Measurements from ENCODE around the gene ABHD6. TPM values are rescaled to one million over a fixed set of nuclear protein-coding genes. Genes with fewer than 3 reads are reported as not detected.

ABHD6 gene
- total RNA-seq, 2 experiments from 2014 or later, result 3.9 to 4.1 TPM

DNA sequence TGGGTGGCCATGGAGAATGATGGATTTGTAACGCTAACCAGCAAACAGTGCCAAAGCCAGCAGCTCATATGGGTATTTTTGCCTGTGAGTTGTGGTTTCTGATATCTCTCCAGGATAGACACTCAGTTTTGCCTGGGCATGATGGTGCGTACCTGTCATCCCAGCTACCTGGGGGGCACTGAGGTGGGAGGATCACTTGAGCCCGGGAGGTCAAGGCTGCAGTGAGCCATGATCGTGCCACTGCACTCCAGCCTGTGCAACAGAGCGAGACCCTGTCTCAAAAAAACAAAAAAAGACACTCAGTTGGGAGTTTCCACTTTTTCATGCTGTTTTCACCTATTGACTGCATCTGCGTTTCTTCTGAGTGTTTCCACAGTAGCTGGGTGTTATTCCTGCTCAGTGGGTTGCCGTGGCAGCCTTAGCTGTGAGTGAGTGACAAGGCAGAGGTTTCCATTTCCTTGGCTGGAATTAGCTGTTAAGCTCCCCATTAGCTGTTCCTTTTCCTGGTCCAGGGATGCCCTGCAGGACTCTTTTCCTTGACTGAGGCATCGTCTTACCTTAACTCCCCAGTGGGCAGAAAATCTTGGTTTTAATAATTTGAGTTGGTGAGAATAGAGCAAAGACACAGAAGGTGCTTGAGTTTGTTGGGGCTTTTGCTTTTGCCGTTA, 54.2 kb downstream of the ABHD6 start:
- ChIA-PET POLR2A (no interaction called here), CTCF (interaction anchor here (0.8 kb wide), 1 partner anchor 283 kb away, joined by 4 read pairs; no protein-coding TSS in a partner anchor)
- intact Hi-C loops (cut with micrococcal nuclease), result no loop called here
- Mint-ChIP-seq H3K9me3 (peaks cover 4% of the 10 kb centered on the region), H3K27ac (no peak overlapping the region), H3K4me1 (ENCODE audit: low read depth) (no peaks in the 10 kb centered on the region), H3K4me3 (no peak overlapping the region), H3K36me3 (peaks cover 4% of the 10 kb centered on the region), H3K27me3 (no peaks in the 10 kb centered on the region)
- DNase-seq, result no peak

DNA sequence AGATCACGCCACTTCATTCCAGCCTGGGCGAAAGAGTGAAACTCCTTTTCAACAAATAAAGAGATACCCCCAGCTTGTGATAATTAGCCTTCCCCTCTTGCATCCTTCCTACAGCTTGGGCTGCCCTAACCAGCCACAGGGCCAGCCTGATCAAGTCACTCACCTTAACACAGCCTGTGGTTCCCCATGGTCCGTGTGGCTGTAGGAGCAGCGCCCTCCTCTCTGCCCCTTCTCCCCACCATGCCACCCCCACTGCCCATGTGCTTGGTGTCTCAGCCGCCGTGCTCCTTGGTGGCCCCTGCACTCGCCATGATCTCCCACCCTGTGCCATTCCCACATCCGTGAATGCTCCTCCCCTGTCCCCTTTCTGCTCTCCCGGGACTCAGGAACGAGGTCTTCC, 55.3 kb downstream of the ABHD6 start:
- ChIA-PET CTCF (interaction anchor here (0.8 kb wide), 1 partner anchor 284 kb away, joined by 4 read pairs; no protein-coding TSS in a partner anchor), POLR2A (no interaction called here)
- H3K4me1 Mint-ChIP-seq (ENCODE audit: low read depth), result no peaks in the 10 kb centered on the region
- no peaks in the 10 kb centered on the region for H3K27me3 Mint-ChIP-seq
- peaks cover 4% of the 10 kb centered on the region for H3K36me3 Mint-ChIP-seq
- no peak for DNase-seq
- H3K27ac Mint-ChIP-seq, result no peak overlapping the region
- H3K9me3 Mint-ChIP-seq, result peaks cover 4% of the 10 kb centered on the region
- intact Hi-C loops (cut with micrococcal nuclease), result no loop called here
- no peak overlapping the region for H3K4me3 Mint-ChIP-seq

DNA sequence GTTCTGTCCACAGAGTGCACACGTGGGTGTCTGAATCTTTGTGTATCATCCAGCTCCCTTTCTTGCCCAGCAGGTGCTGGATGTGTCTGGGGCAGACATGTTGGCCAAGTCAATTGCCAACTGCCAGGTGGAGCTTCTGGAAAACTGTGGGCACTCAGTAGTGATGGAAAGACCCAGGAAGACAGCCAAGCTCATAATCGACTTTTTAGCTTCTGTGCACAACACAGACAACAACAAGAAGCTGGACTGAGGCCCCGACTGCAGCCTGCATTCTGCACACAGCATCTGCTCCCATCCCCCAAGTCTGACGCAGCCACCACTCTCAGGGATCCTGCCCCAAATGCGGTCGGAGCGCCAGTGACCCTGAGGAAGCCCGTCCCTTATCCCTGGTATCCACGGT, 55.9 kb downstream of the ABHD6 start:
- intact Hi-C loops (cut with micrococcal nuclease), result no loop called here
- Mint-ChIP-seq H3K4me3 (no peak overlapping the region), H3K27ac (no peak overlapping the region), H3K4me1 (ENCODE audit: low read depth) (no peaks in the 10 kb centered on the region), H3K27me3 (peaks cover 6% of the 10 kb centered on the region), H3K9me3 (peaks cover 4% of the 10 kb centered on the region), H3K36me3 (peaks cover 4% of the 10 kb centered on the region)
- CTCF ChIA-PET, result interaction anchor here (1.0 kb wide), 1 partner anchor 13 kb away, joined by 4 read pairs; the partner anchor contains the start of genes HTD2 and RPP14
- no peak for DNase-seq
- POLR2A ChIA-PET, result no interaction called here

DNA sequence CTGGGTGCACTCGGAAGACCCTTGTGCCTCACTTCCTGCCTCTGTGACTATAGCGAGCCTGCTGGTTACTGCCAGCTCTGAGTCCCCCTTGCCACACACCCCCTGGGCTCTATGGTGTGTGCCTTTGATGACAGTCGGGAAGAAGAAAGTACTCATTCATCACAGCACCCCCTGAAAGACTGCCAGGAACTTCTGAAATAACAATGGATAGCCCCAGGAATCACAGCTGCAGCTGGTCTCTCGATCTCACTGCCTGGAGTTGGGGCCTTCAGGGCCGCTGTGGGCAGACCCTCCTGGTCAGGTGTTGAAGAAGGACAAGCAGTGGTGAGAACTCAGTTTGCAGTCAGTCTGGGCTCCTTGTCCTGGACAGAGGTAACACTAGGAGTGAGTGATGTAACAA, 58.7 kb downstream of the ABHD6 start:
- Mint-ChIP-seq H3K27ac (no peak overlapping the region), H3K27me3 (peaks cover 14% of the 10 kb centered on the region), H3K4me1 (ENCODE audit: low read depth) (no peaks in the 10 kb centered on the region), H3K36me3 (peaks cover 4% of the 10 kb centered on the region), H3K4me3 (no peak overlapping the region), H3K9me3 (peaks cover 4% of the 10 kb centered on the region)
- no peak for DNase-seq
- CTCF ChIA-PET, result interaction anchor here (1.7 kb wide), 1 partner anchor 10 kb away, joined by 7 read pairs; the partner anchor contains the start of genes HTD2 and RPP14
- intact Hi-C loops (cut with micrococcal nuclease), result no loop called here
- POLR2A ChIA-PET, result no interaction called here

DNA sequence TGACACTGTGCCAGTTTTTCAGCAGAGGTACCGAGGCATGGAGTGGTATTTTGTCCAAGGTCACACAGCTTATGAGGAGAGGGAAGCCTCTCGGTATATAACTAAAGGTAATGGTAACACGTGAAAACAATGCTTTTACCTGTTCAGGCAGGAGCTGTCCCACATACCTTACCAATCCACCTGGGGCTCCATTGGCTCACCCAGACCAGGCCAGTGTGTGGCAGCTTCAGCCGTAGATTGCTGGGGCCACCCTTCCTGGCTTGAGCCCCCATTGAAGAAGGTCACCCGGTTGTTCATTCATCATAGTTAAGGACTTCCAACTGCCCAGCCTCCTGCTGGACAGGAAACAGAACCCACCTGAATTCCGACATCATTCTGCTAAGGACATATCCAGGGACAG, 59.3 kb downstream of the ABHD6 start:
- ChIA-PET CTCF (interaction anchor here (1.7 kb wide), 1 partner anchor 10 kb away, joined by 7 read pairs; the partner anchor contains the start of genes HTD2 and RPP14), POLR2A (no interaction called here)
- Mint-ChIP-seq H3K27ac (no peak overlapping the region), H3K36me3 (peaks cover 2% of the 10 kb centered on the region), H3K9me3 (peaks cover 4% of the 10 kb centered on the region), H3K27me3 (peaks cover 19% of the 10 kb centered on the region), H3K4me3 (no peak overlapping the region), H3K4me1 (ENCODE audit: low read depth) (no peaks in the 10 kb centered on the region)
- DNase-seq, result no peak
- intact Hi-C loops (cut with micrococcal nuclease), result no loop called here

DNA sequence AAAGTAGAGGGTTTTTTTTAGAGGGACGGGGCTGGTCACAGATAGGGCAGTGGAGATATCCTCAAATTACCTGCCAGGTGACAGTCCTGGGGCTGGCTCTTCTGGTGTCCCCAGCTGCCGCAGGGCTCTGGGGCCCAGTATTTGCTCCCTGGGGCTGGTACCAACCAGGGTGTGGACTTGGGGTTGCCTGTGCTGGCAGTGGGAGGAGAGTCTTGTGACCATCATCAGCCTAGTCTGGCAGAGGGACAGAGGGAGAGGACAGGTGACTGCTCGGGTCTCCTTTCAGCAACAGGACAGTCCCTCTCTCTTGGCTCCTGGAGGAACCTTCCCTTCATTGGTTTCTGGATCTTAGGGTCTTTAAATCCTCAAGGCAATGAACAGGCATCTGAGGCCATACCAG, 60.6 kb downstream of the ABHD6 start:
- CTCF ChIA-PET, result interaction anchor here (4.8 kb wide), 1 partner anchor 110 kb away, joined by 50 read pairs; no protein-coding TSS in a partner anchor

DNA sequence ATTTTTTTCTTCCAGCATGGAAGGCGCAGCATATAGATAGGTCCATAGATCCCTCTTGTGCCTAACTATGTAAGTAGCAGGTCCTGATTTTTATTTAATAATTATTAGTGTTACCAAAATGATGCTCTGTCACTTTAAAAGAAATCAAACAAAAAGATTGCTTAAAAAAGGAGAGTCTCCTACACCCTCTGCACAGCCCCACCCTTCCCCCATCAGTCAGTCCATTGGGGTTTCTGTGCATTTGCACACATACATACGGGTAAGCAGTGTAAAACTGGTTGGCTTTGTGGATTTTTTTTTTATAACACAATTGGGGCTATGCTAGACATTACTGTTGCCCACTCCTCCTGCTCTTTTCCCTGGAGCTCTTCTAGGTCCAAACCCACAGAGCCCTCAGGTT, 61.5 kb downstream of the ABHD6 start:
- ChIA-PET POLR2A (no interaction called here), CTCF (interaction anchor here (4.8 kb wide), 1 partner anchor 111 kb away, joined by 50 read pairs; no protein-coding TSS in a partner anchor)
- H3K36me3 Mint-ChIP-seq, result peaks cover 1% of the 10 kb centered on the region
- H3K4me3 Mint-ChIP-seq, result no peak overlapping the region
- H3K27me3 Mint-ChIP-seq, result peaks cover 19% of the 10 kb centered on the region
- no peak for DNase-seq
- no peak overlapping the region for H3K27ac Mint-ChIP-seq
- H3K9me3 Mint-ChIP-seq, result peaks cover 4% of the 10 kb centered on the region
- intact Hi-C loops (cut with micrococcal nuclease), result no loop called here
- H3K4me1 Mint-ChIP-seq (ENCODE audit: low read depth), result no peaks in the 10 kb centered on the region

More for the DNA sequence above, 60.6 kb downstream of the ABHD6 start:
- peaks cover 2% of the 10 kb centered on the region for H3K36me3 Mint-ChIP-seq
- no peaks in the 10 kb centered on the region for H3K4me1 Mint-ChIP-seq (ENCODE audit: low read depth)
- POLR2A ChIA-PET, result no interaction called here
- no peak overlapping the region for H3K27ac Mint-ChIP-seq
- H3K4me3 Mint-ChIP-seq, result no peak overlapping the region
- intact Hi-C loops (cut with micrococcal nuclease), result no loop called here
- no peak for DNase-seq
- peaks cover 19% of the 10 kb centered on the region for H3K27me3 Mint-ChIP-seq
- H3K9me3 Mint-ChIP-seq, result peaks cover 4% of the 10 kb centered on the region

DNA sequence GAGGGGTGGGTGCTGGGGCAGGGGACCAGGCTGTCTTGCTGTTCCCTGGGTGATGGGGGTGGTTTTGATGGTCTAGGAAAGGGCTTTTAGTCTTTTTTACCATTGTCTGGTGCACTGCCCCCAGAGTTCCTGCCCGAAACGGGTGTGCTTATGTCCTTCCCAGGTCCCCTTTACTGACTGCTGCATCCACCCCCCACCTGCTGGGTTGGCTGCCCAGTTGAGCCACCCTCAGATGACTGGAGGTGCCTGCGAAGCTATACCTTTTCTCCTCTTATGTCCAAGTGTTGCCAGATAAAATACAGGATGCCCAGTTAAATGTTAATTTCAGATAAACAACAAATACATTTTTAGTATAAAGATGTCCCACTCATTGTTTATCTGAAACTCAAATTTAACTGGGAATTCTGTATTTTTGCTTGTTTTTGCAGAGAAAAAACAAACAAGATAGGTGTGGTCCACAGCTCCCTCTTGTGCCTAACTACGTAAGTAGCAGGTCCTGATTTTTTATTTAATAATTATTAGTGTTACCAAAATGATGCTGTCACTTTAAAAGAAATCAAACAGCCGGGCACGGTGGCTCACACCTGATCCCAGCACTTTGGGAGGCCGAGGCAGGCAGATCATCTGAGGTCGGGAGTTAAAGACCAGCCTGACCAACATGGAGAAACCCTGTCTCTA, 62.4 kb downstream of the ABHD6 start:
- Mint-ChIP-seq H3K9me3 (peaks cover 4% of the 10 kb centered on the region), H3K36me3 (no peaks in the 10 kb centered on the region), H3K4me3 (no peak overlapping the region), H3K27ac (no peak overlapping the region), H3K27me3 (peaks cover 19% of the 10 kb centered on the region), H3K4me1 (ENCODE audit: low read depth) (no peaks in the 10 kb centered on the region)
- intact Hi-C loops (cut with micrococcal nuclease), result loop anchor here (1.0 kb wide), 1 partner anchor 113 kb away; no protein-coding TSS in a partner anchor
- ChIA-PET CTCF (interaction anchor here (0.8 to 4.8 kb wide), 5 partner anchors 61 to 115 kb away, joined by 3 to 50 read pairs (median 6); partner anchors contain the start of gene ABHD6), POLR2A (no interaction called here)
- no peak for DNase-seq

DNA sequence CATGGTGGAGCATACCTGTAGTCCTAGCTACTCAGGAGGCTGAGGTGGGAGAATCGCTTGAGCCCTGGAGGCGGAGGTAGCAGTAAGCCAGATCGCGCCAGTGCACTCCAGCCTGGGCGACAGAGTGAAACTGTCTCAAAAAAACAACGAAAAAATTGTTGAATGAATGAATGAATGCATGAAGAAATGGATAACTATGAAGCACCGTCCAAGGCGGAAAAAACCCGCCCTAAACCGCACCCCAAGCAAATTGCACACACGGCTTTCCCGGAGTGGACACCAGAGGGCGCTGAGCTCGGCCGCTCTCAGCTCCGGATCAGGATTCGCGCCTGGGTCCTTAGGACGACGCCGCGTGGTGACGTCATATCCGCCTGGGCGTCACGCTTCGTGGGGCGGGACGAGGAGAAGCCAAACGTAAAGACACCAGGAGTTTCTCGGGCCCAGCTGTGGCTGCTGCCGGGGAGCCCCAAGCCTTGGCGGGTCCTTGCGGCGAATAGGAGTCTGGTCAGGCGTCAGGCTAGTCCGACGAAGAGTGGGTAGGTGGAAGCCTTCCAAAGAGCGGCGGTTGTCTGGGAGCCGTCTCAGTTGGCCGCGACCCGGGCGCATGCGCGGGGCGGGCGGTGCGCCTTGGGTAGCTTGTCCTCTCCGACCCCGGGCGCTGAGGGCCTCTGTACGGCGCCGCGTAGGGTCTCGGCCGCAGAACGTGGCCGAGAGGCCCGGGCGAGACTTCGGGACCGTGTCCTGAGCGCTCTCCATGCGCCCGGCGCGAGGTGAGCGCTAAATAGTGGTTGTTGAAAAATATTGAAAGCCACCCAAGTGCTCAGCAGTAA, 68.5 kb downstream of the ABHD6 start, which contains the start of the genes HTD2 and RPP14:
TSS of gene HTD2 (plus strand) at position 639 of the 830 bp plus-strand sequence. CDS start 11,094 bp downstream, outside the sequence.
TSS of gene RPP14 (plus strand) at position 364 of the 830 bp plus-strand sequence. CDS start 4,085 bp downstream, outside the sequence.
- peak within 1 kb of the TSS; percentile 94 for H3K4me3 Mint-ChIP-seq
- intact Hi-C loops (cut with micrococcal nuclease), result loop anchor here (1.0 to 2.0 kb wide), 10 partner anchors 18 to 325 kb away; partner anchors contain the start of genes ABHD6, FLNB and KCTD6
- H3K36me3 Mint-ChIP-seq, result peaks cover 13% of the 10 kb centered on the region
- H3K27ac Mint-ChIP-seq, result peak within 1 kb of the TSS; percentile 98
- peaks cover 32% of the 10 kb centered on the region for H3K4me1 Mint-ChIP-seq (ENCODE audit: low read depth)
- H3K9me3 Mint-ChIP-seq, result no peaks in the 10 kb centered on the region
- POLR2A ChIA-PET, result interaction anchor here (0.6 to 2.0 kb wide), 14 partner anchors 10 to 652 kb away, joined by 3 to 10 read pairs (median 4); partner anchors contain the start of genes PDHB, PXK and SLMAP
- CTCF ChIA-PET, result interaction anchor here (0.6 to 4.5 kb wide), 62 partner anchors 9 to 548 kb away, joined by 3 to 56 read pairs (median 4); partner anchors contain the start of genes ABHD6, ACOX2, FLNB and KCTD6
- peaks cover 7% of the 10 kb centered on the region for H3K27me3 Mint-ChIP-seq
- DNase-seq, result peak; percentile 99

DNA sequence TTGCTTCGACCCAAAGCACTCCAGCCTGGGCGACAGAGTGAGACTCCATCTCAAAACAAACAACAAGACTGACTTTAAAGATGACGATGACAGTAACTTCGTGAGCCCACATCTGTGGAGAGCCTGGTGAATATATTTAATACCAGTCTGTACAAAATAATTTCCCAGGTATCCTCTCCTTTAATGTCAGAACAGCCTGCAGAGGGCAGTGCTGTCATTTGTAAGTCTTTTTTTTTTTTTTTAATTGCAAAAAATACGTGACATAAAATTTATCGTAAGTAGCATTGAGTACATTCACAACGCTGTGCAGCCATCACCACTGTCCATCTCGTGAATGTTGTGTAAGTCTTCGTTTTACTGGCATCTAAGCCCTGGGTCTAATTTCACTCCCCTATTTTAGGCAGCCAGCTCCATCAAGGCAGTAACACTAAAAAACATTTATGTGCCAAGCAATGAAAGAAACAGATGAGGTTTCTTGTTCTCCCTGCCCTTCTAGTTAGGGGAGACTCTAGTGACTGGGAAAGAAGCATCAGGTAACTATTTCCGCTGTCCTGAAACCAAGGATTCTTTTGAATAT, 70.1 kb downstream of the ABHD6 start:
- Mint-ChIP-seq H3K27me3 (no peaks in the 10 kb centered on the region), H3K4me3 (peak overlapping the region; percentile 94), H3K27ac (peak overlapping the region; percentile 98), H3K4me1 (ENCODE audit: low read depth) (peaks cover 34% of the 10 kb centered on the region), H3K36me3 (peaks cover 21% of the 10 kb centered on the region), H3K9me3 (no peaks in the 10 kb centered on the region)
- CTCF ChIA-PET, result interaction anchor here (0.6 to 4.5 kb wide), 27 partner anchors 10 to 1136 kb away, joined by 3 to 56 read pairs (median 8); partner anchors contain the start of genes ACOX2, FLNB, KCTD6 and PDHB
- POLR2A ChIA-PET, result interaction anchor here (0.7 to 2.0 kb wide), 6 partner anchors 8 to 310 kb away, joined by 3 to 8 read pairs (median 4); partner anchors contain the start of gene PXK
- intact Hi-C loops (cut with micrococcal nuclease), result loop anchor here (1.0 to 2.0 kb wide), 3 partner anchors 121 to 323 kb away; partner anchors contain the start of gene PDHB
- peak; percentile 30 for DNase-seq

DNA sequence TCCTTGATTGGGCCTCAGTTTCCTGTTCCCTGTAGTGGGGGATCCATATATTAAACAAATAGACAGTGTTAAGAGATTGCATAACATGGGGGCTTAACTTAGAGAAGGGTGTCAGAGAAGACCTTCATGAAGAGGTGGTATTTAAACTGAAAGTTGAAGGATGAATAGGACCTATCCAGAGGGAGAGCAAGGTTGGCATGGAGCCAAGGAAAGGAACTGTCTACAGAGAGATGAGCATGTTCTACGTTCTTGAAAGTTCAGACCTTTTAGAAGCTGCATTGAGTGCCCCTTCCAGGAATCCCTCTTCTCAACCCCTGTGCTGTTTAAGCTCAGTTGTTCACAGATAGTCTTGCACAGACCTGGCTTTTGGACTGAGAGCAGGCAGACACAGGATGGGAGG, 71.1 kb downstream of the ABHD6 start:
- ChIA-PET POLR2A (no interaction called here), CTCF (interaction anchor here (0.5 to 4.5 kb wide), 10 partner anchors 9 to 323 kb away, joined by 3 to 48 read pairs (median 13); no protein-coding TSS in a partner anchor)
- DNase-seq, result no peak
- no peak overlapping the region for H3K4me3 Mint-ChIP-seq
- H3K36me3 Mint-ChIP-seq, result peaks cover 27% of the 10 kb centered on the region
- H3K4me1 Mint-ChIP-seq (ENCODE audit: low read depth), result peaks cover 36% of the 10 kb centered on the region
- H3K27ac Mint-ChIP-seq, result peak overlapping the region; percentile 38
- H3K27me3 Mint-ChIP-seq, result no peaks in the 10 kb centered on the region
- no peaks in the 10 kb centered on the region for H3K9me3 Mint-ChIP-seq
- intact Hi-C loops (cut with micrococcal nuclease), result no loop called here

Data from activated CD4-positive, alpha-beta memory T cell treated with anti-CD3 and anti-CD28 coated beads for 36 hours (primary cell).